Transverse colon (tissue), 4 donors: ENCODE measurements around the gene IFNK.
A peak's percentile ranks its signal among the peaks of the same experiment; 100 is the strongest.

ENCODE experiments used
- POLR2A ChIP-seq: fragments of 450-650 bp; IDR thresholded peaks from one replicate; pipeline ENCODE4 v1.6.1; 2016; ENCODE audit warnings: antibody characterized with exemption, mild to moderate bottlenecking, moderate library complexity
- POLR2AphosphoS5 ChIP-seq, 3 donors: sonication (generic); formaldehyde crosslinking; IDR thresholded peaks; one replicate each; pipeline ENCODE4 v1.6.1; 2016; ENCODE audit warnings: antibody characterized with exemption in 3 of 3
- TF ChIP-seq, protein P1 (sequence below), 5 experiments: fragments of 200-600 bp in 3 of 5; fragments of 450-650 bp in 2 of 5; sonication (generic) in 3 of 5; IDR thresholded peaks; 1 replicate in 2 of 5; 2 replicates in 3 of 5; pipeline ENCODE4 v1.5.1; 2016 to 2017; ENCODE audit warnings: antibody characterized with exemption in 5 of 5, inconsistent platforms in 3 of 5, mild to moderate bottlenecking in 2 of 5, moderate library complexity in 1 of 5

DNA sequence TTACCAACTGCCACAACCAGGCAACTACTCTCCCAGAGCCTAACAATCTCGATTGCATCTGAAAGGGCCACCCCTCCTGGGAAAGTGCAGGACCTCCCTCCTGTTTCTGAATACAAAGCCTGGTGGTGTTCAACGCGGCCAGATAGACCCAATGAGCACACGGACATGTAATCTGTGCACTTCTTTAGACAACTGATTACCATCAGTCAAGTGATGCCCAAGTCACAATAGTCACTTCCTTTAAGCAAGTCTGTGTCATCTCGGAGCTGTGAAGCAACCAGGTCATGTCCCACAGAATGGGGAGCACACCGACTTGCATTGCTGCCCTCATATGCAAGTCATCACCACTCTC lies 48.5 kb downstream of the IFNK start:
- TF ChIP-seq, protein P1, sequence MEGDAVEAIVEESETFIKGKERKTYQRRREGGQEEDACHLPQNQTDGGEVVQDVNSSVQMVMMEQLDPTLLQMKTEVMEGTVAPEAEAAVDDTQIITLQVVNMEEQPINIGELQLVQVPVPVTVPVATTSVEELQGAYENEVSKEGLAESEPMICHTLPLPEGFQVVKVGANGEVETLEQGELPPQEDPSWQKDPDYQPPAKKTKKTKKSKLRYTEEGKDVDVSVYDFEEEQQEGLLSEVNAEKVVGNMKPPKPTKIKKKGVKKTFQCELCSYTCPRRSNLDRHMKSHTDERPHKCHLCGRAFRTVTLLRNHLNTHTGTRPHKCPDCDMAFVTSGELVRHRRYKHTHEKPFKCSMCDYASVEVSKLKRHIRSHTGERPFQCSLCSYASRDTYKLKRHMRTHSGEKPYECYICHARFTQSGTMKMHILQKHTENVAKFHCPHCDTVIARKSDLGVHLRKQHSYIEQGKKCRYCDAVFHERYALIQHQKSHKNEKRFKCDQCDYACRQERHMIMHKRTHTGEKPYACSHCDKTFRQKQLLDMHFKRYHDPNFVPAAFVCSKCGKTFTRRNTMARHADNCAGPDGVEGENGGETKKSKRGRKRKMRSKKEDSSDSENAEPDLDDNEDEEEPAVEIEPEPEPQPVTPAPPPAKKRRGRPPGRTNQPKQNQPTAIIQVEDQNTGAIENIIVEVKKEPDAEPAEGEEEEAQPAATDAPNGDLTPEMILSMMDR (IDR thresholded peaks at IDR 0.05) = no peak
- TF ChIP-seq POLR2A (no peak), POLR2AphosphoS5 (IDR thresholded peaks at IDR 0.05) (peak; percentile 71 to 83 (median 76))
